Muscle of arm (tissue), 12 donors: ENCODE data around the gene RHBDD1. TPM values are rescaled to one million over a fixed set of nuclear protein-coding genes. Genes with fewer than 3 reads are reported as not detected.

Source experiments
- DNase-seq: peaks from one replicate; pipeline ENCODE4 v3.0.0-alpha.2; 2013
- polyA plus RNA-seq, 12 donors: library from polyadenylated mRNA; unstranded; fragments of 120-200 nt; gene quantifications; one replicate each; pipeline ENCODE4 v1.2.1, GENCODE V29; 2013; ENCODE audit not compliant: insufficient read length in 12 of 12

Gene RHBDD1
- polyA plus RNA-seq, 12 donors: 12.0 to 20.8 (median 17.1) TPM; not detected in 1

- DNase-seq: no peak
Observed at GRCh38 chr2:227029426-227030105, 193.7 kb downstream of the RHBDD1 start.

GRCh38 chr2:227030789-227031188 lies 194.9 kb downstream of the RHBDD1 start:
- no peak for DNase-seq

DNA sequence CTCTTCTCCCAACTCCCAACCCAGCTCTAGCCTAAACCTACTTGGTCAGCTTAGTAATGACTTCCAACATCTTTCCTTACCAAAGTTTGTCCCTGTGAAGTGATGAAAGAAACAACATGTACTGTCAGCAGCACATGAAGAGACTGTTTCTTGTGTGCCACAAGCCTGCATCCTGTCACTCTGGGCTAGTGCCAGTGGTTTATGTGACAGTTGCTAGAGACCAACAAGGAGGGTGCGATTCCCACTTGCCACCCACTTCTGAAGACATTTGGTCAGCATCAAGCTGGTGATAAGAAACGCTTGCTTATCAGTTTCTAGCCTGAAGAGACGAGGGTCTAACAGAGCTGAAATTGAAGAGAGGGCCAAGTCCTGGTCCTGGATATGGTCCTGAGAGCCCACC lies 195.5 kb downstream of the RHBDD1 start:
- no peak for DNase-seq

GRCh38 chr2:227033471-227034148 lies 197.8 kb downstream of the RHBDD1 start:
- DNase-seq: no peak

DNA sequence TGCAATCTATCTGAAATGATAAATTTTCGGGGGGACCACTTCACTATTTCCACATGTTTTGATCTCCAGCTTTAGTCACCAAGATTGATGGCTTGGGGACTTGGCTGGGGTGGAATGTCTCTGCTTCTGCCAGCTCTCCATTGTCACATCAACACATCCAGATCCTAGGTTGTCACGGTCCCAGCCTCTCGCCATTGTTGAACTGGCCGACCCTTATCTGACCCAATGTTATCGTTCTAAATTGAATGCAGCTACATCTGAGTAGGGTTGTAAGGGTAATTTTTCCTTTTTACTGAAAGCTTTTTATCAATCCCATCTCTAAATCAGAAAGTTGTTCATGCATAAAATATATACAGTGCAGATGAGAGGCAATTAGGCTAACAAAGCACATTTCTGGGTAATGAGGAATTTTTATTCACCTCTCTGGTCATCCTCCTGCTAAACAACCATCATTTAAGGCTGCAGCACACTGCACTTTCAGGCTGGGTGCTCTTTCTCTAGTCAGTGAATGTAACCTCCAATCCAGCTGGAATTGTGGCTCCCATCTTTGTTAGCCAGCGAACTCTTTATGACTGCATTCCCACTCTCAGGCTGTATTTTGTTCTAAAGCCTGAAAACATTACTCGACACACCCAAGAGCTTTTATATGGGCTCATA lies 200.0 kb downstream of the RHBDD1 start:
- no peak for DNase-seq

DNA sequence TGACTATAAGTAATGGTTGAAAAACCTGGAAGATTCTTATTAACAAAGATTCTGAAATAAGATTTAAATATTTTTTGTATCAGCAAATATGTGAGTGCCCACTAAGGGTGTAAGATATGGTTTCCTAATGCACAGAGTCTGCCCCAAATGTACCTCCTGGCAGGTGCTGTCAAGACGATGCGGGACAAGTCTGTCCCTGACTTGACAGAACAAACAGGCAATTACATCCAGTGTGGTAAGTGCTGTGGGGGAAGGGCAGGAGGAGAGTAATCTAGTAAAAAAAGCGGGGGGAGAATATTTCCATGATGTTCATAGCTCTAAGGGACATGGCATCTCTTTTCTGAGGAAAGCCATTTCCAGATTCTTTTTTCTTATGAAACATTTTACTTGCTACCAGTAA lies 200.7 kb downstream of the RHBDD1 start:
- no peak for DNase-seq

DNA sequence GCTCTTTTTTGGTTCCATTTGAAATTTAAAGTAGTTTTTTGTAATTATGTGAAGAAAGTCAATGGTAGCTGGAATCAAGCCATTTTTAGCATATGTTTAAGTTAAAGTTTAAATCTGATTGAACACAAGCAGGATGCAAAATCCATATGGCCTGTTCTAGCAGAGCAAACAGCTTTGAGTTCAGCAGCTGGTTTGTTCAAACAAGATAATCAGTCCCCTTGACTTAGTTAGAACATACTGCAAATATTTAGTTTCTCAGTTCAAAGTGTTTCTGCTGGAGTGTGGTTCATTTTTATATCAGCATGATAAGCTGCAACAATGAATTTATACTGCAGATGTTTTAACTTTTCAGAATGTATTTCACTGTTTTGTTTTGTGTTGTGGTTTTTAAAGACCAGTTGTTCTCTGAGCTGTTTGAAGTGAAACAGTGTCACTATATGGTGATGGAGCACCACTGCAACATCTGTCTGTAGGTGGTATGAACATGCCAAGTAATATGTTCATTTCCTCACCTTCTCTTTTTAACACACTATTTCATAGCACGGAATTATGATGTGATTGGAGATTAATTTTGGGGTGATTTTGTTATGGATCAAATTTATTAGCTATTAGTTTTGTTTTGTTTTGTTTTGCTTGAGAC lies 202.8 kb downstream of the RHBDD1 start:
- no peak for DNase-seq

DNA sequence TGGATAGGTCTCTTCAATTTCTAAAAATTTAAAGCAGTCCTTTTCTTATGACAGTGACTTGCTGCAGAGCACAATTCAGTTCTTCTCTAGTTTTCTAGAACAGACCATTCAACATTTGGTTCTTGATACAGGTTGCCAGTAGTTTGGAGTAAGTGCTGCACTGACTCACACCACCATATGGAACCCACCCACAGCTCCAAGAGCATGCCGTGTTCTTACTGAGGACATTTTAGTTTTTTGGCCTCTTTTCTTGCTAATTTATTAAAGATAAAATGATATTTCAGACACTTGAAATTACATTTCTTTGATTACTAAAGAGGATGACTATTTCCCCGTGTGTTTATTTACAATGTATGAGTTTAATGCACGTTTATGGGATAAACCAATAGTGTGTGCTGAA lies 208.1 kb downstream of the RHBDD1 start:
- no peak for DNase-seq

Other genes starting within 250 kb of the RHBDD1 start
- gene IRS1, start 36.2 kb upstream of the RHBDD1 start, polyA plus RNA-seq: 10 to 100 TPM in 11 of 12 donors, not detected in 1; 13.9 to 37.4 (median 19.4) TPM